ENCODE results near the gene CIDEB. TPM values are rescaled to one million over a fixed set of nuclear protein-coding genes. Genes with fewer than 3 reads are reported as not detected.

Gene CIDEB
- total and polyA plus RNA-seq, 2 of the 13 experiments (the other 11 are each of a cell fraction or from before 2014, with no cell fraction given): 35.8 to 110 TPM

DNA sequence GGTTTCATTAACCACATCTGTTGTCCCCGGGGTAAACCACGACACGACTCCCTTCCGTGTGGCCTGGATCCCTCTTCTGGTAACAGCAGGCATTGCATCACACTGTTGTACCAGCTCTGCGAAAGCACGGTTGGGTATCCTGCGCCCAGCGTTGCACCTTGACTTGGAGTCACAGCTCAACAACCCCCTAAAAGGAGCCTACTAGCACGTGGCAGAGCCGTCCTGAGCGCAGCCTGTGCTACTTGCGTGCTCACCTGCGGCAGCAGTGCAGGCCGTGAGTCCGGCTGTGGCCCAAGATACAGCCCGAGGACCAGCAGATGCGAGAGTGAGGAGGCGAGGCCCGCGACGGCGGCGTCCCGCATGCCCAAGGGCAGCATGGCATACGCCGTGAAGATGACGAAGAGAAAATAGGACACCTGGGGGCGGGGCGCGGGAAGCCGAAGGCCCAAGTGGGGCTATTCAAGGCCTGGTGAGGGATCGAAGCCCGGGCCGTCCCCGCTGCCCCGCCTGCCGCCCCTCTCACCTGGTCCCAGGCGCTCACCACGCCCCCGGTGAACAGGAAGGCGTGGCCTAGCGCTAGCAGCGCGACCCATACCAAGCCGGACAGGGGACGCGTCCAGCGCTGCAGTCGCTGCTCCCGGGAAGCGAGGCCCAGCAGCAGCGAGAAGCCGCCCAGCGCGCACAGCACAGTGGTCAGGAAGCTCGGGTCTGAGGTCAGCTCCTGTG, 24.7 kb upstream of the CIDEB start (continued):
- no peak; the same call in 1 of the 2 replicates for TF ChIP-seq ZFP90 (CRISPR knock-in tag; IDR thresholded peaks at IDR 0.05; ENCODE audit: borderline replicate concordance)
- TF ChIP-seq TBX2 (CRISPR knock-in tag; IDR thresholded peaks at IDR 0.05; ENCODE audit: borderline replicate concordance): peak; percentile 90; the same call in 1 of the 2 replicates
- peak; percentile 98; the same call in 1 of the 2 replicates for TF ChIP-seq MATR3 (CRISPR knock-in tag; IDR thresholded peaks at IDR 0.05)
- TF ChIP-seq NR3C1 (CRISPR knock-in tag; IDR thresholded peaks at IDR 0.05): no peak
- peak; percentile 64; the same call in 1 of the 2 replicates for TF ChIP-seq KLF11 (CRISPR knock-in tag; IDR thresholded peaks at IDR 0.05)
- peak in 1 of 2 experiments; percentile 70; a peak in 2 of 4 replicates for TF ChIP-seq KLF16 (CRISPR knock-in tag; IDR thresholded peaks at IDR 0.05)
- peak; percentile 92; the same call in 1 of the 2 replicates for TF ChIP-seq ZNF530 (CRISPR knock-in tag; IDR thresholded peaks at IDR 0.05; ENCODE audit: low read depth)
- TF ChIP-seq SIN3A (IDR thresholded peaks at IDR 0.05; ENCODE audit: borderline replicate concordance, low read depth, low read length): no peak
- TF ChIP-seq ZNF777 (CRISPR knock-in tag; IDR thresholded peaks at IDR 0.05): peak; percentile 90
- TF ChIP-seq HOXA3 (CRISPR knock-in tag; IDR thresholded peaks at IDR 0.05): peak; percentile 42
- TF ChIP-seq SRSF1 (optimal IDR thresholded peaks at IDR 0.05; ENCODE audit: low read depth, low read length): peak; percentile 51
- TF ChIP-seq, protein P1, sequence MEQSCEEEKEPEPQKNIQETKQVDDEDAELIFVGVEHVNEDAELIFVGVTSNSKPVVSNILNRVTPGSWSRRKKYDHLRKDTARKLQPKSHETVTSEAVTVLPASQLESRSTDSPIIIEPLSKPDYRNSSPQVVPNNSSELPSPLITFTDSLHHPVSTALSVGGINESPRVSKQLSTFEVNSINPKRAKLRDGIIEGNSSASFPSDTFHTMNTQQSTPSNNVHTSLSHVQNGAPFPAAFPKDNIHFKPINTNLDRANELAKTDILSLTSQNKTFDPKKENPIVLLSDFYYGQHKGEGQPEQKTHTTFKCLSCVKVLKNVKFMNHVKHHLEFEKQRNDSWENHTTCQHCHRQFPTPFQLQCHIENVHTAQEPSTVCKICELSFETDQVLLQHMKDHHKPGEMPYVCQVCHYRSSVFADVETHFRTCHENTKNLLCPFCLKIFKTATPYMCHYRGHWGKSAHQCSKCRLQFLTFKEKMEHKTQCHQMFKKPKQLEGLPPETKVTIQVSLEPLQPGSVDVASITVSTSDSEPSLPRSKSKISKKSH (CRISPR knock-in tag; IDR thresholded peaks at IDR 0.05; ENCODE audit: borderline replicate concordance): peak; percentile 97
- no peak for TF ChIP-seq SOX13 (IDR thresholded peaks at IDR 0.05)
- TF ChIP-seq SOX13 (CRISPR knock-in tag; conservative IDR thresholded peaks at IDR 0.05 in 1 of 2, IDR thresholded peaks at IDR 0.05 in 1 of 2): peak in 1 of 2 experiments; percentile 9; a peak in 2 of 4 replicates
- TF ChIP-seq, protein P2, sequence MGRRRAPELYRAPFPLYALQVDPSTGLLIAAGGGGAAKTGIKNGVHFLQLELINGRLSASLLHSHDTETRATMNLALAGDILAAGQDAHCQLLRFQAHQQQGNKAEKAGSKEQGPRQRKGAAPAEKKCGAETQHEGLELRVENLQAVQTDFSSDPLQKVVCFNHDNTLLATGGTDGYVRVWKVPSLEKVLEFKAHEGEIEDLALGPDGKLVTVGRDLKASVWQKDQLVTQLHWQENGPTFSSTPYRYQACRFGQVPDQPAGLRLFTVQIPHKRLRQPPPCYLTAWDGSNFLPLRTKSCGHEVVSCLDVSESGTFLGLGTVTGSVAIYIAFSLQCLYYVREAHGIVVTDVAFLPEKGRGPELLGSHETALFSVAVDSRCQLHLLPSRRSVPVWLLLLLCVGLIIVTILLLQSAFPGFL (CRISPR knock-in tag; IDR thresholded peaks at IDR 0.05): no peak
- TF ChIP-seq WIZ (CRISPR knock-in tag; IDR thresholded peaks at IDR 0.05): peak; percentile 90
- no peak for TF ChIP-seq IKZF1 (IDR thresholded peaks at IDR 0.05)
- no peak; the same call in 1 of the 2 replicates for TF ChIP-seq SP2 (CRISPR knock-in tag; IDR thresholded peaks at IDR 0.05)
- peak; percentile 95 for TF ChIP-seq REL (CRISPR knock-in tag; conservative IDR thresholded peaks at IDR 0.05)
- TF ChIP-seq, protein P3, sequence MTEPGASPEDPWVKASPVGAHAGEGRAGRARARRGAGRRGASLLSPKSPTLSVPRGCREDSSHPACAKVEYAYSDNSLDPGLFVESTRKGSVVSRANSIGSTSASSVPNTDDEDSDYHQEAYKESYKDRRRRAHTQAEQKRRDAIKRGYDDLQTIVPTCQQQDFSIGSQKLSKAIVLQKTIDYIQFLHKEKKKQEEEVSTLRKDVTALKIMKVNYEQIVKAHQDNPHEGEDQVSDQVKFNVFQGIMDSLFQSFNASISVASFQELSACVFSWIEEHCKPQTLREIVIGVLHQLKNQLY (CRISPR knock-in tag; IDR thresholded peaks at IDR 0.05): no peak
- TF ChIP-seq CBX2 (IDR thresholded peaks at IDR 0.05; ENCODE audit: low read depth, low read length): no peak; the same call in 1 of the 2 replicates
- no peak; the same call in 1 of the 2 replicates for TF ChIP-seq CBX2 (CRISPR knock-in tag; IDR thresholded peaks at IDR 0.05; ENCODE audit: low read depth)
- peak; percentile 74; the same call in 1 of the 2 replicates for TF ChIP-seq KLF9 (CRISPR knock-in tag; IDR thresholded peaks at IDR 0.05; ENCODE audit: low read depth)
- TF ChIP-seq RBFOX2 (IDR thresholded peaks at IDR 0.05; ENCODE audit: low read depth, low read length): peak; percentile 47; the same call in 1 of the 2 replicates
- no peak for TF ChIP-seq ZSCAN20 (CRISPR knock-in tag; IDR thresholded peaks at IDR 0.05; ENCODE audit: borderline replicate concordance)
- no peak for TF ChIP-seq ZNF672 (CRISPR knock-in tag; IDR thresholded peaks at IDR 0.05)
- peak; percentile 58 for TF ChIP-seq TAF1 (CRISPR knock-in tag; IDR thresholded peaks at IDR 0.05)
- TF ChIP-seq REXO4 (CRISPR knock-in tag; IDR thresholded peaks at IDR 0.05; ENCODE audit: borderline replicate concordance): no peak
- TF ChIP-seq ZNF552 (CRISPR knock-in tag; IDR thresholded peaks at IDR 0.05; ENCODE audit: borderline replicate concordance): peak; percentile 94
- no peak; the same call in 1 of the 2 replicates for TF ChIP-seq ZNF569 (CRISPR knock-in tag; IDR thresholded peaks at IDR 0.05; ENCODE audit: borderline replicate concordance)

All from HepG2 (cell line).